H1 (cell line): ENCODE measurements around the gene PPM1F. TPM values are rescaled to one million over a fixed set of nuclear protein-coding genes. Genes with fewer than 3 reads are reported as not detected.

Experiments
- CTCF ChIA-PET: fragments of 300-600 bp; sonication (Branson Sonifier 250); formaldehyde crosslinking; loops from one replicate; lab custom pipeline; 2021; ENCODE audit not compliant: partially characterized antibody; lab: Charles Lee
- POLR2A ChIA-PET: fragments of 300-600 bp; sonication (Branson Sonifier 250); formaldehyde crosslinking; loops from one replicate; lab custom pipeline; 2021; ENCODE audit warnings: inconsistent platforms; ENCODE audit not compliant: partially characterized antibody; lab: Charles Lee
- DNase-seq, 2 experiments: peaks; one replicate each; pipeline versions ENCODE4 v3.0.0 to v3.0.0-alpha.2; 2010 to 2022; ENCODE audit warnings: low spot score in 2 of 2, low read depth in 1 of 2, mixed read lengths in 1 of 2
- FAIRE-seq: peaks from 2 replicates; lab custom pipeline; 2011; peaks lifted over from hg19 to GRCh38; lab: Jason Lieb, UNC
- H2AFZ ChIP-seq: 2 replicates; pipeline ENCODE4 v1.8.1; 2012; ENCODE audit warnings: low read length, inconsistent platforms
- H2AK5ac ChIP-seq: 2 replicates; pipeline ENCODE4 v1.6.1; 2013; ENCODE audit warnings: low read depth, low read length
- H2BK120ac ChIP-seq: replicated peaks from 2 replicates; pipeline ENCODE3; 2013; ENCODE audit warnings: low read depth, low read length, inconsistent platforms
- H2BK12ac ChIP-seq: 2 replicates; pipeline ENCODE4 v1.6.1; 2013; ENCODE audit warnings: low read depth, low read length
- H2BK15ac ChIP-seq: 2 replicates; pipeline ENCODE4 v1.6.1; 2013; ENCODE audit warnings: low read length
- H2BK20ac ChIP-seq: 2 replicates; pipeline ENCODE4 v1.6.1; 2013; ENCODE audit warnings: low read length
- H2BK5ac ChIP-seq: 2 replicates; pipeline ENCODE4 v1.6.1; 2013; ENCODE audit warnings: low read depth, low read length
- H3K14ac ChIP-seq: 2 replicates; pipeline ENCODE4 v1.6.1; 2013; ENCODE audit warnings: inconsistent platforms; ENCODE audit not compliant: insufficient read length
- H3K18ac ChIP-seq: 2 replicates; pipeline ENCODE4 v1.6.1; 2013; ENCODE audit warnings: low read length; ENCODE audit errors: extremely low read depth
- H3K23ac ChIP-seq: 2 replicates; pipeline ENCODE4 v1.6.1; 2013; ENCODE audit warnings: inconsistent platforms; ENCODE audit not compliant: insufficient read length
- H3K23me2 ChIP-seq: 2 replicates; pipeline ENCODE4 v1.6.1; 2013; ENCODE audit warnings: low read depth, low read length
- H3K27ac ChIP-seq: 2 replicates; pipeline ENCODE4 v1.6.1; 2011; ENCODE audit warnings: low read depth, low read length, inconsistent platforms
- H3K27me3 ChIP-seq, 4 experiments: replicated peaks in 1 of 4; 1 replicate in 1 of 4; 2 replicates in 3 of 4; pipeline versions ENCODE4 v1.6.1 to v1.8.1; 2011 to 2013; ENCODE audit warnings: low read length in 3 of 4, mild to moderate bottlenecking in 3 of 4, inconsistent platforms in 2 of 4, mixed read lengths in 2 of 4, moderate library complexity in 1 of 4; ENCODE audit not compliant: control insufficient read depth in 3 of 4, insufficient read depth in 3 of 4; ENCODE audit errors: extremely low read depth in 1 of 4
- H3K36me3 ChIP-seq, 4 experiments: 2 replicates each; pipeline versions ENCODE4 v1.6.1 to v1.8.1; 2011 to 2013; ENCODE audit warnings: mild to moderate bottlenecking in 4 of 4, low read length in 3 of 4, moderate library complexity in 2 of 4, control low read depth in 1 of 4, inconsistent platforms in 1 of 4; ENCODE audit not compliant: insufficient read depth in 4 of 4, control insufficient read depth in 2 of 4
- H3K4ac ChIP-seq: replicated peaks from 2 replicates; pipeline ENCODE3; 2013; ENCODE audit warnings: low read length, low read depth, mixed read lengths, inconsistent platforms; ENCODE audit not compliant: insufficient read length
- H3K4me1 ChIP-seq, 4 experiments: replicated peaks in 1 of 4; 1 replicate in 1 of 4; 2 replicates in 3 of 4; pipeline versions ENCODE4 v1.6.1 to v1.8.1; 2011 to 2013; ENCODE audit warnings: low read length in 3 of 4, inconsistent platforms in 2 of 4, mixed read lengths in 1 of 4; ENCODE audit not compliant: insufficient read depth in 4 of 4, control insufficient read depth in 3 of 4
- H3K4me2 ChIP-seq, 2 experiments: 2 replicates each; pipeline versions ENCODE4 v1.6.1 to v1.8.1; 2011 to 2013; ENCODE audit warnings: low read depth in 2 of 2, low read length in 2 of 2, control low read depth in 1 of 2, inconsistent platforms in 1 of 2, mild to moderate bottlenecking in 1 of 2; ENCODE audit not compliant: insufficient read depth in 1 of 2
- H3K4me3 ChIP-seq, 4 experiments: fragments of 200-600, 300-600 bp in 1 of 4; sonication (generic), shearing (Covaris generic), sonication (Bioruptor Twin) in 1 of 4; 2 replicates each; pipeline versions ENCODE4 v1.5.1 to v1.8.1; 2011 to 2016; ENCODE audit warnings: low read length in 4 of 4, low read depth in 3 of 4, control low read depth in 2 of 4, inconsistent platforms in 2 of 4, mild to moderate bottlenecking in 2 of 4, mixed read lengths in 1 of 4, moderate library complexity in 1 of 4; ENCODE audit not compliant: insufficient read depth in 2 of 4; ENCODE audit errors: extremely low read depth in 1 of 4
- H3K56ac ChIP-seq: replicated peaks from 2 replicates; pipeline ENCODE3; 2013; ENCODE audit warnings: low read depth, mild to moderate bottlenecking, mixed read lengths, low read length, inconsistent platforms; ENCODE audit not compliant: insufficient read length
- H3K79me1 ChIP-seq: 2 replicates; pipeline ENCODE4 v1.6.1; 2013; ENCODE audit warnings: low read depth, low read length, control low read depth
- H3K79me2 ChIP-seq, 2 experiments: 2 replicates each; pipeline versions ENCODE4 v1.6.1 to v1.8.1; 2012 to 2013; ENCODE audit warnings: low read length in 2 of 2, mild to moderate bottlenecking in 2 of 2, inconsistent platforms in 1 of 2; ENCODE audit not compliant: insufficient read depth in 2 of 2, control insufficient read depth in 1 of 2
- H3K9ac ChIP-seq, 4 experiments: replicated peaks in 1 of 4; 1 replicate in 1 of 4; 2 replicates in 3 of 4; pipeline versions ENCODE4 v1.6.1 to v1.8.1; 2011 to 2013; ENCODE audit warnings: low read depth in 3 of 4, low read length in 3 of 4, control low read depth in 2 of 4, mild to moderate bottlenecking in 2 of 4, moderate library complexity in 2 of 4, inconsistent platforms in 1 of 4; ENCODE audit errors: extremely low read depth in 1 of 4
- H3K9me3 ChIP-seq, 2 experiments: 2 replicates each; pipeline versions ENCODE4 v1.6.1 to v1.8.1; 2012 to 2013; ENCODE audit warnings: mild to moderate bottlenecking in 2 of 2, moderate library complexity in 2 of 2, control low read depth in 1 of 2, inconsistent platforms in 1 of 2, low read depth in 1 of 2, low read length in 1 of 2, mixed read lengths in 1 of 2; ENCODE audit not compliant: insufficient read depth in 2 of 2
- H4K20me1 ChIP-seq, 2 experiments: replicated peaks in 1 of 2; 2 replicates each; pipeline versions ENCODE3 to v1.8.1; 2011 to 2013; ENCODE audit warnings: inconsistent platforms in 2 of 2, low read length in 2 of 2, mild to moderate bottlenecking in 1 of 2; ENCODE audit not compliant: insufficient read depth in 2 of 2, control insufficient read depth in 1 of 2
- H4K5ac ChIP-seq: 2 replicates; pipeline ENCODE4 v1.6.1; 2013; ENCODE audit warnings: low read length, low read depth, mixed read lengths, inconsistent platforms; ENCODE audit not compliant: insufficient read length
- H4K8ac ChIP-seq: 2 replicates; pipeline ENCODE4 v1.8.0; 2013; ENCODE audit warnings: mild to moderate bottlenecking, moderate library complexity, low read length, inconsistent platforms; ENCODE audit not compliant: insufficient read depth; ENCODE audit errors: extremely low read depth
- H4K91ac ChIP-seq: replicated peaks from 2 replicates; pipeline ENCODE3; 2013; ENCODE audit warnings: low read length, mixed read lengths, inconsistent platforms; ENCODE audit not compliant: insufficient read length
- EZH2 ChIP-seq: fragments of 200-600 bp; sonication (generic); IDR thresholded peaks from 2 replicates; pipeline ENCODE4 v1.7.1; 2012; ENCODE audit warnings: low read depth, mild to moderate bottlenecking, moderate library complexity, low read length, inconsistent platforms; ENCODE audit not compliant: severe bottlenecking
- WGBS, 2 experiments: shearing (Covaris generic) in 1 of 2; methylation state at CpG; one replicate each; pipeline versions ENCODE4 v1.1.6 to v1.1.7; 2013 to 2015; ENCODE audit warnings: low lambda C conversion rate in 2 of 2, mixed read lengths in 2 of 2, inconsistent platforms in 1 of 2, low coverage in 1 of 2, missing lambda C conversion rate in 1 of 2; ENCODE audit not compliant: insufficient replicate concordance in 2 of 2, insufficient coverage in 1 of 2, insufficient read length in 1 of 2; ENCODE audit errors: extremely low coverage in 1 of 2, missing lambda C conversion rate in 1 of 2; 5-methylcytosine and 5-hydroxymethylcytosine counted together
- polyA plus RNA-seq, 7 experiments: library from polyadenylated mRNA; depleted of rRNA in 3 of 7; stranded (reverse) in 5 of 7; unstranded in 2 of 7; fragments of >200 nt in 5 of 7; fragments of 200-250 nt in 2 of 7; gene quantifications; 1 replicate in 5 of 7; 2 replicates in 1 of 7; 4 replicates in 1 of 7; pipeline versions ENCODE4 v1.2.1 to v1.2.3, GENCODE V29; 2011 to 2013; ENCODE audit warnings: missing spikeins in 2 of 7, mixed read lengths in 2 of 7
- total RNA-seq: library from RNA; stranded (reverse); fragmentation: NEBNext Ultra II Directional; extraction: Animal tissue kit (Norgen Biotek cat#: 25700); gene quantifications from 2 replicates; pipeline ENCODE4 v1.2.1, GENCODE V29; 2021
- TF ChIP-seq, protein P1 (sequence below): IDR thresholded peaks from 2 replicates; pipeline ENCODE4 v1.6.1; 2011; ENCODE audit warnings: low read depth, mild to moderate bottlenecking, low read length; ENCODE audit not compliant: insufficient read depth

Gene PPM1F
- total and polyA plus RNA-seq, 2 of the 8 experiments (the other 6 are each of a cell fraction or from before 2014, with no cell fraction given): 12.4 to 22.8 TPM

DNA sequence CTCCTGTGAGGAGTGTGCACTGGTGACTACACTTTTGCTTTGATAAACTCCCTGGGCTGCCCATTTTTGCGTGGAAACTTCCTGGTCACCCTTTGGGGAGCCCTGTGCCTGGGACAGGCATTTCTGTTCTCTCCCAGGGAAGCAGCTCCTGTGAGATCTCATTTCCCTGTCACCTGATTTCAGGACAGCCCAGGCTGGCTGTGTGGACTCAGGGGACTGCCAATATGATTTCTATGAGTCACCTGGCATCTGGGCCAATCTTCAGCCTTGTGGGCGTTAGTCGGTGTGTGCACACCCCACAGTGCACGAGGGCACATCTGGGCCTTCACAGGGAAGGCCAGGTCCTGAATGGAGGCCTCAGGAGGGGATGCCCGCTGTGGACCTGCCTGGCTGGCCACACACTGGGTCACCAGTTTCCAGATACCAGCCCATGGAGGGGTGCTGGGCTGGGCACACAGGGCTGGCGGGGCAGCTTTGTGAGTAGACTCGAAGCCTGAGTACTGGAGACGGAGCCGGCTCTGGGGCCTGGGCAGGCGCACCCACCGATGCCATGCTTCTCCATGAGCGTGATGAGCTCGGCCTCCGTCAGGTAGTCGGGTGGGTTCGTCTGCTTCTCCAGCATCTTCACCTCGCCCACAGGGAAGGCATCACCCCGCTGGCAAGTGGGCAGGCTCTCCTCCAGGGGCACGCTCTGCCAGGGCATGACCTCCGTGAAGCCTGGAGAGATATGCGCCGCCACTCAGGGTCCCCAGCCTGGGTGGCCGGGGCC is 9.4 kb upstream of the PPM1F start:
- no peak overlapping the region for H3K4me3 ChIP-seq
- H3K27ac ChIP-seq: no peak overlapping the region
- no peak overlapping the region for H3K4ac ChIP-seq
- WGBS, 2 experiments: 96% methylated on average over 22 of the region's 23 CpGs; no CpG with 5 or more reads in 1 of the 2 experiments
- DNase-seq (no peak), FAIRE-seq (no peak)
- no peak overlapping the region for H3K18ac ChIP-seq
- no peak overlapping the region for H3K14ac ChIP-seq
- no peak overlapping the region for H2BK12ac ChIP-seq
- CTCF ChIA-PET: interaction anchor here (4.6 kb wide), 1 partner anchor 10 kb away, joined by 26 read pairs; no protein-coding TSS in a partner anchor
- peaks cover 22 to 64% (median 53%) of the 10 kb centered on the region in 4 experiments; a peak in 7 of 8 replicates for H3K36me3 ChIP-seq
- H2AFZ ChIP-seq: no peak overlapping the region
- H3K79me1 ChIP-seq: no peaks in the 10 kb centered on the region
- H3K79me2 ChIP-seq: no peaks in the 10 kb centered on the region
- H4K5ac ChIP-seq: no peak overlapping the region
- H3K23me2 ChIP-seq: no peaks in the 10 kb centered on the region
- H2BK5ac ChIP-seq: no peak overlapping the region
- no peaks in the 10 kb centered on the region for H3K4me1 ChIP-seq
- H3K56ac ChIP-seq: no peak overlapping the region
- H4K8ac ChIP-seq: no peak overlapping the region
- H3K23ac ChIP-seq: no peak overlapping the region
- H3K27me3 ChIP-seq: no peaks in the 10 kb centered on the region; a peak in 1 of 7 replicates
- H2AK5ac ChIP-seq: no peak overlapping the region
- peaks cover 0 to 8% of the 10 kb centered on the region in 2 experiments; a peak in 1 of 4 replicates for H3K9me3 ChIP-seq
- H2BK20ac ChIP-seq: no peak overlapping the region
- H4K20me1 ChIP-seq: peaks cover 4 to 19% of the 10 kb centered on the region in 2 experiments
- H4K91ac ChIP-seq: no peak overlapping the region
- no peak overlapping the region for H3K9ac ChIP-seq
- H2BK120ac ChIP-seq: no peak overlapping the region
- POLR2A ChIA-PET: interaction anchor here (1.5 to 5.4 kb wide), 3 partner anchors 9 to 19 kb away, joined by 4 to 37 read pairs (median 17); partner anchors contain the start of gene TOP3B
- H3K4me2 ChIP-seq: no peak overlapping the region
- no peak overlapping the region for H2BK15ac ChIP-seq
- no peak for TF ChIP-seq EZH2
- TF ChIP-seq, protein P1, sequence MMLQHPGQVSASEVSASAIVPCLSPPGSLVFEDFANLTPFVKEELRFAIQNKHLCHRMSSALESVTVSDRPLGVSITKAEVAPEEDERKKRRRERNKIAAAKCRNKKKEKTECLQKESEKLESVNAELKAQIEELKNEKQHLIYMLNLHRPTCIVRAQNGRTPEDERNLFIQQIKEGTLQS: no peak
